ENCODE data around the gene NTM.

DNA sequence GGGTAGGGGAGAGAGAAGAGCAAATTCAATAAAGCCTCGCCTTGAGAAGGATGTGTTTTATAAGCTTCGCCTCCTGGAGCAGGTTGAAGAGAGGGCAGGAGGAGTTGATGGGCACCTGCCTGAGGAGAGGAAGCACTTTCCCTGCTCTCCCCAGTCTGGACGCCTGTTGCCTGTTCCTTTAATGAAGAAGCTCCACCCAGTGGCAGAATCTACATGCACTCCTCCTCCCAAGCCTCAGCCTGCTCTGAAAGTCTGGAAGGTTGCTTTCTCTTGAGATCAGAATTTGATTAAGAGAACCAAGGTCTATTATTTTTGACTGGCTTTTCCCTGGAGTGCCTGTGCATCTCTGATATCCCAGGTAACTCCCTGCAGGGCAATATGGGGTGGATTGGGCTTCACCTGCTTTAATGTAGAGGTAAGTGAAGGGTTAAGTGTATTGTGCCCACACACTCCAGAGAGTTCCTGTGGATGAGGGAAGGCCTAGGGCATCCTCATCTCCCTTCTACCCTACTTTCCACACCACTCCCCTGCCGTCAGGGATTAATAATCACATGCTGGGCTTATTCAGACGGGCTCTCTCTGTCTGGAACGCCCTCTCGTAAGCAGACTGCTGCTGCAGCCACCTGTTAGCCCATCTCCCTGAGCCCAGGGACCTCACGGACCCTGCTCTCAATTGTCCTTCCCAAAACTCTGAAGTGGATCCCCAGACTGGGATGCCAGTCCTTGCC, 22.3 kb downstream of the NTM start:
- no peak for TF ChIP-seq POLR2A (IDR thresholded peaks at IDR 0.05; ENCODE audit: low read depth, low read length)
- TF ChIP-seq POLR2AphosphoS5 (IDR thresholded peaks at IDR 0.05; ENCODE audit: low read depth, low read length), result no peak

All from GM12892 (cell line).